OCI-LY7 (cell line): ENCODE data around the gene FAM184B. TPM values are rescaled to one million over a fixed set of nuclear protein-coding genes. Genes with fewer than 3 reads are reported as not detected.
"Not testable (repeated sequence)": the region's sequence is repeated elsewhere in the genome, so short reads cannot be mapped to it uniquely, and the experiment has no call there.

ENCODE experiments used
- BruUV-seq: library from RNA; stranded (reverse); fragments of 400-500 nt; replicated peaks from 2 replicates; lab custom pipeline; 2021; lab: Mats Ljungman, UMichigan
- CTCF ChIA-PET: fragments of 300-600 bp; sonication (Branson Sonifier 250); formaldehyde crosslinking; loops from one replicate; lab custom pipeline; 2022; ENCODE audit warnings: antibody characterized with exemption; ENCODE audit not compliant: unreplicated experiment; lab: Charles Lee
- POLR2A ChIA-PET: fragments of 300-600 bp; sonication (Branson Sonifier 250); formaldehyde crosslinking; loops from one replicate; lab custom pipeline; 2022; ENCODE audit warnings: antibody characterized with exemption; lab: Charles Lee
- DNase-seq: peaks from one replicate; pipeline ENCODE4 v3.0.0-alpha.2; 2015; ENCODE audit warnings: low spot score
- H2AFZ ChIP-seq: fragments of 200-600 bp; sonication (generic), shearing (Covaris generic); 2 replicates; pipeline ENCODE4 v1.6.1; 2014; ENCODE audit warnings: mild to moderate bottlenecking, antibody characterized with exemption, low read length, moderate library complexity
- H3K27ac ChIP-seq: fragments of 200-600 bp; sonication (generic); 2 replicates; pipeline ENCODE4 v1.5.1; 2014; ENCODE audit warnings: mixed run types, low read depth, mild to moderate bottlenecking, moderate library complexity, low read length, inconsistent platforms; ENCODE audit not compliant: poor library complexity, severe bottlenecking
- H3K36me3 ChIP-seq: fragments of 200-600 bp; sonication (generic); 2 replicates; pipeline ENCODE4 v1.6.1; 2014; ENCODE audit warnings: mild to moderate bottlenecking, antibody characterized with exemption, low read length, moderate library complexity, mixed read lengths; ENCODE audit not compliant: insufficient read depth
- H3K4me1 ChIP-seq: fragments of 200-600 bp; sonication (generic); 2 replicates; pipeline ENCODE4 v1.5.1; 2014; ENCODE audit warnings: mild to moderate bottlenecking, low read length; ENCODE audit not compliant: insufficient read depth, poor library complexity, severe bottlenecking
- H3K4me2 ChIP-seq: fragments of 200-600 bp; sonication (generic); 2 replicates; pipeline ENCODE4 v1.6.1; 2014; ENCODE audit warnings: mild to moderate bottlenecking, low read length
- H3K4me3 ChIP-seq: fragments of 200-600 bp; sonication (generic); 2 replicates; pipeline ENCODE4 v1.5.1; 2014; ENCODE audit warnings: mild to moderate bottlenecking, low read depth, low read length; ENCODE audit not compliant: poor library complexity, severe bottlenecking
- H3K79me2 ChIP-seq: fragments of 200-600 bp; sonication (generic); 2 replicates; pipeline ENCODE4 v1.6.1; 2016; ENCODE audit warnings: low read depth, mild to moderate bottlenecking, low read length, moderate library complexity, mixed read lengths; ENCODE audit not compliant: insufficient read depth
- H3K9me2 ChIP-seq: fragments of 200-600 bp; sonication (generic); 2 replicates; pipeline ENCODE4 v1.6.1; 2016; ENCODE audit warnings: mild to moderate bottlenecking, low read length, mixed read lengths; ENCODE audit not compliant: insufficient read depth
- H3K9me3 ChIP-seq: fragments of 200-600 bp; sonication (generic); 2 replicates; pipeline ENCODE4 v1.6.1; 2014; ENCODE audit warnings: mild to moderate bottlenecking, mixed run types, low read length, mixed read lengths
- H4K20me1 ChIP-seq: fragments of 200-600 bp; sonication (generic); 2 replicates; pipeline ENCODE4 v1.6.1; 2014; ENCODE audit warnings: mild to moderate bottlenecking, antibody characterized with exemption, low read length, moderate library complexity, mixed read lengths; ENCODE audit not compliant: insufficient read depth
- EZH2phosphoT487 ChIP-seq: fragments of 200-600 bp; sonication (generic); IDR thresholded peaks from 2 replicates; pipeline ENCODE4 v1.6.1; 2018; ENCODE audit warnings: low read depth, borderline replicate concordance, mild to moderate bottlenecking, mixed run types, antibody characterized with exemption, low read length, moderate library complexity, mixed read lengths
- intact Hi-C: fragments of 100-400 bp; cut with micrococcal nuclease; formaldehyde crosslinking; loops from one replicate; pipeline ENCODE4 v1.10.0; 2022; ENCODE audit not compliant: unreplicated experiment
- total RNA-seq, 2 experiments: library from RNA; depleted of rRNA in 1 of 2; stranded (reverse); fragments of >200 nt in 1 of 2; shearing (Covaris generic) in 1 of 2; gene quantifications; 2 replicates each; pipeline ENCODE4 v1.2.3, GENCODE V29; 2014 to 2022
- TF ChIP-seq, protein P1 (sequence below): fragments of 200-600 bp; sonication (generic); conservative IDR thresholded peaks from 2 replicates; pipeline ENCODE4 v1.5.1; 2014; ENCODE audit warnings: mild to moderate bottlenecking, antibody characterized with exemption, low read length, moderate library complexity, mixed read lengths

The FAM184B gene
- total RNA-seq, 2 experiments from 2014 or later = not detected

DNA sequence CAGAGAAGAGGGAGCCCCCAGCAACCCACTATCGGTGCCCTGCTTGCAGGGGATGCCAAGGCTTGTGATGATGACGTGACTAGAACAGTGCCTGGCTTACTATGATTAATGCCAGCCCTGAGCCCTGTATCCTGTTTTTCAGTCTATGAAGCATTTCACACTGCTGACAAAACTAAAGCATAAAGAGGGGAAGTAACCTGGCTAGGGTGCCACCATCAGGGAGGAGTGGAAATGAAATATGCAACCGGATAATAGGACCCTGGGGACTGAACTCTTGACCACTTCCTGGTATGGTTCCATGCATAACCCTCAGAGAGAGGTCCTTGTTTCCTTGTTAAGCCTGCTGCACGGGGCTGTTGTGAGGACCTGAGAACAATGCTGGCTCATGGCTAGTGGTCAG, 116.7 kb downstream of the FAM184B start:
- Histone ChIP-seq H3K9me3 (no peaks in the 10 kb centered on the region), H3K9me2 (no peaks in the 10 kb centered on the region), H3K4me2 (peak overlapping the region; percentile 65), H2AFZ (peak overlapping the region; percentile 67; the same call in 1 of the 2 replicates), H3K79me2 (no peaks in the 10 kb centered on the region), H3K4me1 (peaks cover 47% of the 10 kb centered on the region), H3K4me3 (peak overlapping the region; percentile 50), H3K27ac (peak overlapping the region; percentile 67), H3K36me3 (no peaks in the 10 kb centered on the region), H4K20me1 (no peaks in the 10 kb centered on the region)
- CTCF ChIA-PET = no interaction called here
- TF ChIP-seq, protein P1, sequence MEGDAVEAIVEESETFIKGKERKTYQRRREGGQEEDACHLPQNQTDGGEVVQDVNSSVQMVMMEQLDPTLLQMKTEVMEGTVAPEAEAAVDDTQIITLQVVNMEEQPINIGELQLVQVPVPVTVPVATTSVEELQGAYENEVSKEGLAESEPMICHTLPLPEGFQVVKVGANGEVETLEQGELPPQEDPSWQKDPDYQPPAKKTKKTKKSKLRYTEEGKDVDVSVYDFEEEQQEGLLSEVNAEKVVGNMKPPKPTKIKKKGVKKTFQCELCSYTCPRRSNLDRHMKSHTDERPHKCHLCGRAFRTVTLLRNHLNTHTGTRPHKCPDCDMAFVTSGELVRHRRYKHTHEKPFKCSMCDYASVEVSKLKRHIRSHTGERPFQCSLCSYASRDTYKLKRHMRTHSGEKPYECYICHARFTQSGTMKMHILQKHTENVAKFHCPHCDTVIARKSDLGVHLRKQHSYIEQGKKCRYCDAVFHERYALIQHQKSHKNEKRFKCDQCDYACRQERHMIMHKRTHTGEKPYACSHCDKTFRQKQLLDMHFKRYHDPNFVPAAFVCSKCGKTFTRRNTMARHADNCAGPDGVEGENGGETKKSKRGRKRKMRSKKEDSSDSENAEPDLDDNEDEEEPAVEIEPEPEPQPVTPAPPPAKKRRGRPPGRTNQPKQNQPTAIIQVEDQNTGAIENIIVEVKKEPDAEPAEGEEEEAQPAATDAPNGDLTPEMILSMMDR = peak; percentile 66
- no peak for TF ChIP-seq EZH2phosphoT487
- no TSS peak for BruUV-seq
- intact Hi-C loops = loop anchor here (10.0 kb wide), 3 partner anchors 330 to 1320 kb away; partner anchors contain the start of gene LCORL
- peak; percentile 93 for DNase-seq
- POLR2A ChIA-PET = interaction anchor here (0.7 to 1.5 kb wide), 6 partner anchors 15 to 116 kb away, joined by 3 to 7 read pairs (median 3); partner anchors contain the start of gene MED28

DNA sequence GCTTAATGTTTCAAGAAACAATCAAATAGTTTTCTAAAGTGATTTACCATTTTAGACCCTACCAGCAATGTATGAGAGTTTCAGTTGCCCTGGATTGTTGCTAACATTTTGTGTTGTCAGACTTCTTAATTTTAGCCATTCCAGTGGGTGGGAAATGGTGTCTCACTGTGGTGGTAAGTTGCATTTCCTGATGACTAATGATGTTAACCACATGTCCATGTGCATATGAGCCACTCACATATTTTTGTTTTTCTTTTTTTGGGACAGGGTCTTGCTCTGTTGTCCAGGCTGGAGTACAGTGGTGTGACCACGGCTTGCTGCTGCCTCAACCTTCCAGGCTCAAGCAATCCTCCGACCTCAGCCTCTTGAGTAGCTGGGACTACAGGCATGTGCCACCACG, 118.7 kb downstream of the FAM184B start:
- Histone ChIP-seq H3K27ac (no peak overlapping the region), H3K4me3 (no peak overlapping the region), H3K4me2 (no peak overlapping the region), H4K20me1 (no peaks in the 10 kb centered on the region), H3K9me2 (no peaks in the 10 kb centered on the region), H3K36me3 (no peaks in the 10 kb centered on the region), H3K4me1 (peaks cover 40% of the 10 kb centered on the region), H2AFZ (no peak overlapping the region), H3K9me3 (no peaks in the 10 kb centered on the region), H3K79me2 (no peaks in the 10 kb centered on the region)
- no TSS peak for BruUV-seq
- POLR2A ChIA-PET = no interaction called here
- intact Hi-C loops = loop anchor here (10.0 kb wide), 3 partner anchors 328 to 1322 kb away; partner anchors contain the start of gene LCORL
- DNase-seq = no peak
- TF ChIP-seq, protein P1 = no peak
- TF ChIP-seq EZH2phosphoT487 = no peak
- CTCF ChIA-PET = no interaction called here

DNA sequence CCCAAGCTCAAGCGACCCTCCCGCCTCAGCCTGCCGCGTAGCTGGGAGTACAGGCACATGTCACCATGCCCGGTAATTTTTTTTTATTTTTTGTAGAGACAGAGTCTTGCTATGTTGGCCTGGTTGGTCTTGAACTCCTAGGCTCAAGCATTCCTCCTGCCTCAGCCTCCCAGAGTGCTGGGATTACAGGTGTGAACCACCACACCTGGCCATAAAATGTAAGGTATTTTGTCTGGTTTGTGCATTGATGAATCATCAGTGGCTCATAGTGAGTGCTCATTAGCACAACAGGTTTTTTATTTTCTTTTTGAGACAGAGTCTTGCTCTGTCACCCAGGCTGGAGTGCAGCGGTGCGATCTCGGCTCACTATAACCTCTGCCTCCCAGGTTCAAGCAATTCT, 122.2 kb downstream of the FAM184B start:
- H3K4me1 ChIP-seq, H2AFZ ChIP-seq, H3K9me2 ChIP-seq, H3K4me2 ChIP-seq, DNase-seq, H3K27ac ChIP-seq, H3K4me3 ChIP-seq, H3K9me3 ChIP-seq, intact Hi-C loops, CTCF ChIA-PET, H3K36me3 ChIP-seq, H4K20me1 ChIP-seq, BruUV-seq, H3K79me2 ChIP-seq: not testable (repeated sequence)
- POLR2A ChIA-PET = interaction anchor here (0.7 kb wide), 1 partner anchor 24 kb away, joined by 4 read pairs; no protein-coding TSS in a partner anchor
